COLO829 (cell line): Measurements from ENCODE around the gene SOX15.

Experiments used
- DNase-seq: peaks from one replicate; pipeline ENCODE4 v3.0.0; 2012; ENCODE audit warnings: low spot score

Gene SOX15

DNA sequence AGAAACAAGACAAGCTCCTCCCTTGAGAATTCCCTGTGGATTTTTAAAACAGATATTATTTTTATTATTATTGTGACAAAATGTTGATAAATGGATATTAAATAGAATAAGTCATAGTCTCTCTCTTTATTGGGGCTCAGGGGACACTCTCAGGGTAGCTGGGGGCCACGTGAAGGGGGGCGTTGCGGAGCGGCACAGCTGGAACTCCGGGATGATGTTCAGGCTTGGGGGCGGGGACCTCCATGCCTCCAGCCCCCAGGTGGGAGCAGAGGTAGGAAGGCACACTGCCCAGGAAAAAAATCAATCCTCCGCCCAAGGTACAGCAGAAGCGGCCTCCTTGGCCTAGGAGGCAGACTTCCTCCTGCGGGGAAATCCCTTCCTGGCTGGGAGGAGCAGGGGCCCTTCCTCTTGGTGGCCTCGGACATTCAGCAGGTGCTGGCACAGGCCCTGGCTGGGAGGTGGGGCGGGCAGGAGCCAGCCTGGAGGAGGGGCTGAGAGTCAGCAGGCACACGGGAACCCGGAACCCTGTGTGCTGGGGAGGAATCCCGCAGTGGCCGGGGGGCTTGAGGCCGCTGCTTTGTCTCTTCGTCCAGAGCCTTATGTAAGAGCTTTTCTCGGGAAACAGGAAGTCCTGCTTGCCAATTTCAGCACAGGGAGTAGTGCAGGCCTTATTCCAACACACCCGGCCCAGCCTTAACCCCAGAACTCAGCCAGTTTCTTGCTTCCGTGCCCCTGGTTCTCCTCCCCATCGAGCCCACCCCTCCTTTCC lies 31.9 kb downstream of the SOX15 start:
- no peak for DNase-seq

DNA sequence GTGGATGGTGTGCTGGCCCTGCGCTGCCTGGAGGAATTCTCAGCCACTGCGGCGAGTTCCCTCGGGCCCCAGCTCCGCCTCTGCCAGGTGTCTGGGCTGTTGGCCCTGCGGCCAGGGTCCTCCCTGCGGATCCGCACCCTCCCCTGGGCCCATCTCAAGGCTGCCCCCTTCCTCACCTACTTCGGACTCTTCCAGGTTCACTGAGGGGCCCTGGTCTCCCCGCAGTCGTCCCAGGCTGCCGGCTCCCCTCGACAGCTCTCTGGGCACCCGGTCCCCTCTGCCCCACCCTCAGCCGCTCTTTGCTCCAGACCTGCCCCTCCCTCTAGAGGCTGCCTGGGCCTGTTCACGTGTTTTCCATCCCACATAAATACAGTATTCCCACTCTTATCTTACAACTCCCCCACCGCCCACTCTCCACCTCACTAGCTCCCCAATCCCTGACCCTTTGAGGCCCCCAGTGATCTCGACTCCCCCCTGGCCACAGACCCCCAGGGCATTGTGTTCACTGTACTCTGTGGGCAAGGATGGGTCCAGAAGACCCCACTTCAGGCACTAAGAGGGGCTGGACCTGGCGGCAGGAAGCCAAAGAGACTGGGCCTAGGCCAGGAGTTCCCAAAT lies 32.6 kb downstream of the SOX15 start:
- no peak for DNase-seq

GRCh38 chr17:7556627-7557026 lies 33.3 kb downstream of the SOX15 start:
- no peak for DNase-seq

DNA sequence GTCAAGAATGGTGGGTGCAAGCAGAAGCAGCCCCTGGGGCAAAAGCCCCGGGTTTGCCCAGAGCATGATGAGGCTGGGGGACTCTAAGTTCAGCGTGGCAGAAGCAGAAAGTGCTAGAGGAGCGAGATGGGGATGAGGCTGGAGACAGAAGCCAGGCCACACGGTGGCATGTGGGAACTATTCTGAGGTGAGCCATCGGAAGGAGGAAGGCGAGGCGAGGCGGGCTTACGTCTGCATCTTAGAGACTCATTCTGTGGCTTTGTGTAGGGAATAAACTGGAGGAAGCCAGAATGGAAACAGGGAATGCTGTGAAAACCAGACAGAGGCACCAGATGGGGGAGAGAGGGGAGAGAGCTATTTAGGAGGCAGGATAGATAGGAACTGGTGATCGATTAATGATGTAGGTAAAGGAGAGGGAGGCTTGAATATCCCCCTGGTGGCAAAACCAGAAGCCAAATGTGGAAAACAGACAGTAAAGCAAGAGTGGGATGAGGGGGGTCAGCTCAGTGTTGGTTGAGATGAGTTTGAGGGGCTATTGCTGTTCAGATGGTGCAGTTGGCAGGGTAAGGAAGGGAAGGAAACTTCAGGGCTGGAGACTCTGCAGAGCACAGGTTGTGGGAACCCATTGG lies 34.5 kb downstream of the SOX15 start:
- no peak for DNase-seq

DNA sequence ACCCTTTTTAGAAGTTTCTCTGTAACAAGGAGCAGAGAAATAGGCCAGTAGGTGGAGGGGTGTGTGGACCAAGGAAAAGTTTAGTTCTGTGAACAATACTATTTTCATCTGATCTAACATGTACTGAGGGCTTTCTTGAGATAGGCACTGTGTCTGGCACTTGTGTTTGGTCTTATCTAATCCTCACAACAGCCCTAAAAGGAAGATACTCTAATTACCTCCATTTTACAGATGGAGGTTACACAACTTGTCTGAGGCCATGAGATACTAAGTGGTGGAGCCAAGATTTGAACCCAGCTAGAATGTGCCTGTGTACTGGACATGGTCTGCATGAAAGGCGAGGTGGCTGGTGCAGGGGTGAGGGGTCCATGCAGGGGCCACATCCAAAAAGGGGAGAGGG lies 36.5 kb downstream of the SOX15 start:
- DNase-seq = no peak

- no peak for DNase-seq
Observed at GRCh38 chr17:7552621-7553051, 37.3 kb downstream of the SOX15 start.

DNA sequence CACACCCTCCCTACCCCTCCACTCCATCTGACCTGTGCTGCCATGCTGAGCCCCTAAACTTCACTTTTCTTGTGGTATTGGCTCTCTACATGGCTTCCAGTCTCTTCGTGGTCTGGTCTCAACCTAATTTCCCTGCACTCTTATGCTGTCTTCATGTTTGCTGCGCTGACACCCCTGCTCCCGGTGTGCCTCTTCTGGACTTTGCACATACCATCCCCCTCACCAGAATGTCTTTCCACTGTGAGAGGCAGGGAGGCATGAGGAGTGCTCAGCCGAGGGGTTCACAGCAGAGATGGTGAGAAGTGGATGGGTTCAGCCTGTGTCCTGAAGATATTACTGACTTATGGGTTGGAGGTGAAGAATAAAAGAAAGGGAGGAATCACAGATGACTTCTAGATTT lies 38.5 kb downstream of the SOX15 start:
- no peak for DNase-seq

DNA sequence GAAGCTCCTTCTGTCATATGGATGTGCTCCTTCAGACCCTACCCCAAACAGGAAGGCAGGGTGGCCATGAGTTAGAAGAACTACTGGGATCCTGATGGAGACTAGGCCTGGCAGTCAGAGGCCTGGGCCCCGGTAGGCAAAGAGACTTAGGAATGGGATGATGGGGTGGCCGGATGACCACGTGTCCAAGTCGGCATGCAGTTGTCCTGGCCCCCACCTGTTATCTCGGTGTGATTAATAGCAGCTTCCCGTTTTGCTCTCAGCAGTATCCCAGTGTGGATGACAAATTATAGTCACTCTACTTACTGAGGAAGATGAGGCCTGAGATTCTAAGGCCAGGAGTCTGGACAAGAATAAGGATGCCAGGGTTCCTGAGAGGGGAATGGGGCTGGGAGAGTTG lies 39.5 kb downstream of the SOX15 start:
- no peak for DNase-seq

DNA sequence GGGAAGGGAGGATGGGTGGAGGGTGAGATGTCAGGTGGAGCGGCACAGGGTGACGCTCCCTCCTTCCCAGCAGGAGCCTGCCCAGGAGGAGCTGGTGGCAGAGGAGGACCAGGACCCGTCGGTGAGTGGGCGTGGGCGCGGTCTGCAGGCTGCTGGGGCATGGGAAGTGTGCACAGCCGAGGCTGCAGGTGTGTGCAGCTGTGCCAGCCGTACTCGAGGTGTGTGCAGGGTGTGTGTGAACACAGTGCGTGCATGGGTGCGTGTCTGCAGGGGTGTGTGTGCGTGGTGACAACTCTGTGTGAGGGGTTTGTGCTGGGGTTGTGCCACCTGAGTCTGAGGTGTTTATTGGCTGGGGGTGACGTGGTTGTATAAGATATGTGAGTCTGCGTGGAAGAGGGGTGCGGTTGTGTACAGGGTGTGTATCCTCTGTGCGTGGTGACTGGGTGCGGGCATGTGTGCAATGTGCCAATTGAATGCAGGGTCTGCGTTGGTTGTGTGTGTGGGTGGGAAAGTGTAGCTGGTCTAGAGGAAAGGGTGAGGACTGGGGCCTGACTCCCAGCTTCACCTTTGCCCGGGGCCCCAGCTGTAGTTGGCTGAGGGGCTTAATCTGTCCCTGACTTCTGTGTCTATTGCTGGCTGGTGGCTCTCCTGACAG lies 40.4 kb downstream of the SOX15 start:
- no peak for DNase-seq

DNA sequence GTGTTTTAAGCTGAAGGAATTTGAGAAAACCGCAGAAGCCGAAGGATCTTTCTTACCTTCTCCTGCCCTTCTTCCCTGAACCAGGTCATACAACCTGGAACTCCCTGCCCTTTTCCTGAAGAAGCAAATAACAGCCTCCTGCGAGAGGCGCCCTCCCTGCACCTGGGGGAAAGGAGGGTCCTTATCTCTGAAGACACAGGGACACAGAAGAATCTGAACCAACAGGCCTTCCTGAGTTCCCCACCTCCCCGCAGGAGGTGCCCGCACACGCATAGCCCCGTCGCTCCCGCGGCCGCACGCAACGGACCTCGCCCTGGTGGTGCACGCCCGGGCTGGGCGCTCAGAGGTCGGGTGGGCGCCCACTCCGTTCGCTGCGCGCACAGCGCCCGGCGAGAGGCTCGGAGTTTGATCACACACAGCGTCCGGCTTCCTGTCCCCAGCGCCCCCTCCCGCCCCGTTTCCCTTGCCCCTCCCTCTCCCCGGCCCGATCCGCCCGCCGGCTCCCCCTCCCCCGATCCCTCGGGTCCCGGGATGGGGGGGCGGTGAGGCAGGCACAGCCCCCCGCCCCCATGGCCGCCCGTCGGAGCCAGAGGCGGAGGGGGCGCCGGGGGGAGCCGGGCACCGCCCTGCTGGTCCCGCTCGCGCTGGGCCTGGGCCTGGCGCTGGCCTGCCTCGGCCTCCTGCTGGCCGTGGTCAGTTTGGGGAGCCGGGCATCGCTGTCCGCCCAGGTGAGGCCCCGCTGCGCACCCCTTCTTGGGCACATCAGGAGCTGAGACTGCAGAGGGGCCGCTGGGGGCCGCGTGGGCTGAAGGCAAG lies 41.1 kb downstream of the SOX15 start, which contains the start of gene TNFSF12:
Gene TNFSF12, plus strand, starts transcription at position 474 of the 816 bp plus-strand sequence. Its CDS starts 96 bp downstream, at position 570.
- DNase-seq = no peak

DNA sequence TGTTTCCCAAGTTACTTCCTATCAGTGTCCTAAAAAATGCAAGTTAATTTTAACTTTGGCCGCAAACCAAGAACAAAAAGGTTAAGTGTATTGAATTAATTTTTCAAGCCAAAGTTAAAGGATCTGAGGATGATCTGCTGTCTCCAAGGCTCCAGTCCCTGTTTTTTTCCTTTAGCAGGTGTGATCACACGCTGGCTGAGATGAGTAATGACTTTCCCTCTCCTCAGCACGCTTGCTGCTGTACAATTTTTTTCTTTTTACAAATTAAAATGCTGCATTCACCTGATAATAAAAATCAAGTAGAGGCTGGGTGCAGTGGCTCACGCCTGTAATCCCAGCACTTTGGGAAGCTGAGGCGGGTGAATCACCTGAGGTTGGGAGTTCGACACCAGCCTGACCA lies 45.0 kb downstream of the SOX15 start:
- DNase-seq = no peak

GRCh38 chr17:7541074-7541621 lies 48.7 kb downstream of the SOX15 start:
- DNase-seq = no peak

- no peak for DNase-seq
Observed at GRCh38 chr17:7538891-7539545, 50.9 kb downstream of the SOX15 start.
